KOPT-K1 (cell line): ENCODE measurements around the gene TIGD1.
"Not testable (repeated sequence)": the region's sequence is repeated elsewhere in the genome, so short reads cannot be mapped to it uniquely, and the experiment has no call there.

ENCODE experiments used
- H3K27ac ChIP-seq: fragments of 200-600 bp; sonication (generic); 2 replicates; pipeline ENCODE4 v1.5.1; 2016; ENCODE audit warnings: antibody characterized with exemption, mild to moderate bottlenecking, low read depth, low read length; ENCODE audit not compliant: poor library complexity, severe bottlenecking
- H3K36me3 ChIP-seq: fragments of 200-600 bp; sonication (generic); 2 replicates; pipeline ENCODE4 v1.5.1; 2017; ENCODE audit warnings: antibody characterized with exemption, mild to moderate bottlenecking, low read length, moderate library complexity; ENCODE audit not compliant: insufficient read depth
- H3K9me3 ChIP-seq: fragments of 200-600 bp; sonication (generic); 2 replicates; pipeline ENCODE4 v1.5.1; 2017; ENCODE audit warnings: antibody characterized with exemption, low read length, mild to moderate bottlenecking; ENCODE audit not compliant: insufficient read depth, poor library complexity, severe bottlenecking

Gene TIGD1

DNA sequence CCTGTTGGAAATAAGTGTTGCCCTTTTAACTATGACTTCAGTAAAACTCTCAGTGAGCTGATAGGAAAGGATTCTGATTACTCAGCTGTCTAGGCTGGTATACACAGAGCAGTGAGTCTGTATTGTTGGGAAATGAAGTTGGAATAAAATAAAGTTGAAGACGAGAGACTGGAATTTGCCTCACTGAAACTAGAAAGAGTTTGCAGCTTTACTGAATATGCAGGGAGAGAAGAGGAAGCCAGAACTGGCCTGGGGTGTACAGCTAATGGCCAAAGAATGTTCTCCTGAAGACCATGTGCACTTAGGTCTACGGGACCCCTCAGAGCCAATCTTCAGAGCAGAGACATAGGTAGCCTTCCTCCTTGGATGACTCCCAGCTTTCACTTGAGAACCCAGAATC lies 26.6 kb upstream of the TIGD1 start:
- Histone ChIP-seq H3K36me3 (peaks cover 53% of the 10 kb centered on the region; the same call in 1 of the 2 replicates), H3K27ac (no peak overlapping the region)

DNA sequence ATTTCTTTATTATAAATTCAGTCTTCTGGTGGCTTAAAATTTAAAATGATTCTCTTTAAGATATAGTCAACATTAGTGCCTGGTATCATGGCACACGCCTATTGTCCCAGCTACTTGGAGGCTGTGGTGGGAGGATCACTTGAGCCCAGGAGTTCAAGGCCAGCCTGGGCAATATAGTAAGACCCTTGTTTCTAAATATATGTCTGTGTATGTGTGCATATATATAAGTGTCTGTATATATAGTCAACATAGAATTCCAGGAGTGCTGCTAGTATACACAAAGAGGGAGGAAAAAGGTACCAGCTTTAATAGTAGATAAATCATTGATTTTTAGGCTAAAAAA lies 25.0 kb upstream of the TIGD1 start:
- Histone ChIP-seq H3K9me3 (no peaks in the 10 kb centered on the region), H3K36me3 (peaks cover 57% of the 10 kb centered on the region)

More for the DNA sequence above, 26.6 kb upstream of the TIGD1 start:
- H3K9me3 ChIP-seq: no peaks in the 10 kb centered on the region

DNA sequence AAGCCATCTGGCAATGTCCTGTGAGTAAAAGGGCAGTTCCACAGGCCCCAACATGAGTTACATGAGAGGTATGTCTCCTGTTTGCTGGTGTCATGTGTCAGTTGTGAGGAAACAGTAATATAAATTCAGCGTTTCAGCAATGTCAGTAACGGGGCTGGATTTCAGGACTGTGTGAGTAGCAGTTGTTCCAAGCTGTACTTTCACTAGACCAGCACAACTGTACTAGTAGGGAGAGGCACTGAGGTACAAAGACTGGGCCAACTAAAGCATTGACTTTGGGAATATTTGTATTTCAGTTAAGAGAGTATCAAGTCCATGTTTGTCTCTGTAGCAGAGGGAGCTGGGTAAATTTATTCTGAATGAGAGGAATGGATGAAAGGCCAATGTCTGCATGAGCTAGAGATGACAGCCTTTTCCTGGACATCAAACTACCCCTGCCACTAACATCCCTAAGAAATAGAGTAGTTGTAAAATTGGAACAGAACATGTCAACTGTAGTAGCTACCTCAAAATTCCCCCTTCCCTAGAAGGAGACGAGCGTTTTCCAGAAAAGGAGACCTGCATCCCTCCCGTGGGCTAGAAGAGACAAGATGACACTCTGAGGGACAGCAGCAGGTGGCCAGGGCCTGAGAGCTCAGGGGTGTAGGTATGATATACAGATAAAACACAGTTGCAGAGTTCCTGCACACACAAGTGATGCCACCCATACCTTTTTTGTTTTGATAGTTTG lies 24.5 kb upstream of the TIGD1 start:
- Histone ChIP-seq H3K9me3 (no peaks in the 10 kb centered on the region), H3K36me3 (peaks cover 63% of the 10 kb centered on the region), H3K27ac (no peak overlapping the region)

More for the DNA sequence above, 25.0 kb upstream of the TIGD1 start:
- no peak overlapping the region for H3K27ac ChIP-seq

DNA sequence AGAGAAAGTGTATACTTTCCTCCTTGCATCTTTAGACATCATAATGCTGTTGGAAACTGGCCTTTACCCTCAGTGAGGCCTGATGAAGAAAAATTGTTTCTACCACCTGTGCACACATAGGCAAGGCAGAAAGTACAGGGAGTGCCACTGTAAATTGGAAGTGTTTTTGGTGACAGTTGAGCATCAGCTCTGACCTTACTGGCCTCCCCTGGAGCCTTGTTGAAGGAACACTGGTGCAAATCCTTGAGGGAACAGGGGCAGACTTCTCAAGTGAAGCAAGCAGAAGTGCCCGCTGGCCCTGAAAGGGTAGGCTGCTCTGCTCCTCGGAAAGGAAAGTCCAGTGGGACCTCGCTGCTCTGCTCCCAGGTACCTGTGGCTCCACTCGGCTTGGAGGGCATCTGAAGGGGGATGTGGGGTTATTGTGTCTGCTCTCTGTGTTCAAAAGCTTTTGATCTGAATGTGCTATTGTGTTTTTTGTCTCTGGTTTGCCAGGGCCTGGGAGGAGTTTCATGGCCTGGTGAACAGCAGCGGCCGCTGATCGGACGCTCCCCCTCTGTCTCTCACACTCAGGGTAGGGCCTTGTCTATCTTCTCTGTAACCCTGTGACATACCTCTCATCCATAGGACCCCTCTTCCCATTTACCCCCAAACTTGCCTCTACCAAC lies 23.5 kb upstream of the TIGD1 start:
- Histone ChIP-seq H3K36me3 (peaks cover 69% of the 10 kb centered on the region), H3K9me3 (no peaks in the 10 kb centered on the region), H3K27ac (no peak overlapping the region)

DNA sequence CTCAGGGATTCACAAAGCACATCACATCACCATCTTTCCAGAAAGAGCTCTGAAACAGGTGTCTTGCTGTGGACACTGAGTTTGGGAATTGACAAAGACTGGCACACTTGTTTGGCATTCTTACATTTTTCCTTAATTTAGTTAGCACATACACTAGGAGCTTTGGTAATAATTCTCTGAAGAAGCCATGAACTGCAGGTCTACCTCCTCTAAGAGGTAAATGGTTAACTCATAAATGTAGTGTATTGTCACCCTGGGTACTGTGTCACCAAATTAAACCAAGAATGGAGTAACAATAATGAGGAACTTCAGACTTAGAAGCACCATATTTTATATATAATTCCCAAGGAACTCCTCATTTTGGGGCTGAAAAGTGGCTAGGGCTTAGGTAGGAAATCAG lies 22.7 kb upstream of the TIGD1 start:
- H3K9me3 ChIP-seq: no peaks in the 10 kb centered on the region
- H3K36me3 ChIP-seq: peaks cover 77% of the 10 kb centered on the region
- H3K27ac ChIP-seq: no peak overlapping the region

DNA sequence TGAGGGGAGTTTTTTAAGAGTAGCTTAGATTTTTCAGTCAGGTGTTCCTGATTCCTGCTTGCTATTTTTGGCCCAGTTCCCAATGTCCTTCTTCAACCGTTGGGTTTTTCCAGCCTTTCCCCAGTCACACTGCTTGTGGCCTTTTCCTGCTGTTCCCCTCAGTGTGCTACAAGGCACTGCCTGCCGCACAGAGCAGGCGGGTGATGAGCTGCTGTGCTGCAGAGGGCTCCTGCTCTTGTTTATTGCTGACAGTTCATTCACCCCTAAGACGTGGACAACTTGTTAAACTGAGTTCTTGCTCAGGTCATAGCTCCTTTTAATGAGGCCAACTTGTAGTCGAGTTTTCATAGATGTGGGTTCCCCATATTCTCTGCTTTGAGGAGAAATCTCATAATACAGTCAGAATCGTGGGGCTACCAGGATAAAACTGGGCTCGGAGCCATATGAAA lies 20.7 kb upstream of the TIGD1 start:
- peaks cover 91% of the 10 kb centered on the region for H3K36me3 ChIP-seq
- no peak overlapping the region for H3K27ac ChIP-seq
- no peaks in the 10 kb centered on the region for H3K9me3 ChIP-seq

DNA sequence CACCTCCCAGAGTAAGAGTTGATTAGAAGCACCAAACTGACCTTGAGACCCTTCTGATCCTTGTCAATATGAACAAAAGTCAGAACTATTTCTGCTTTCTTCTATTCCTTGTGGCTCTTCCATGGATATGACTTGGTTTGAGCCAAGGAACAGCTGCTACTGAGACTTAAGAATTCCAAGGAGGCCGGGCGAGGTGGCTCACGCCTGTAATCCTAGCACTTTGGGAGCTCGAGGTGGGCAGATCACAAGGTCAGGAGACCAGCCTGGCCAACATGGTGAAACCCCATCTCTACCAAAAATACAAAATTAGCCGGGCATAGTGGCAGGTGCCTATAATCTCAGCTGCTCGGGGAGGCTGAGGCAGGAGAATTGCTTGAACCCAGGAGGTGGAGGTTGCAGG lies 20.1 kb upstream of the TIGD1 start:
- H3K36me3 ChIP-seq: peaks cover 96% of the 10 kb centered on the region
- not testable (repeated sequence) for H3K27ac ChIP-seq, H3K9me3 ChIP-seq

DNA sequence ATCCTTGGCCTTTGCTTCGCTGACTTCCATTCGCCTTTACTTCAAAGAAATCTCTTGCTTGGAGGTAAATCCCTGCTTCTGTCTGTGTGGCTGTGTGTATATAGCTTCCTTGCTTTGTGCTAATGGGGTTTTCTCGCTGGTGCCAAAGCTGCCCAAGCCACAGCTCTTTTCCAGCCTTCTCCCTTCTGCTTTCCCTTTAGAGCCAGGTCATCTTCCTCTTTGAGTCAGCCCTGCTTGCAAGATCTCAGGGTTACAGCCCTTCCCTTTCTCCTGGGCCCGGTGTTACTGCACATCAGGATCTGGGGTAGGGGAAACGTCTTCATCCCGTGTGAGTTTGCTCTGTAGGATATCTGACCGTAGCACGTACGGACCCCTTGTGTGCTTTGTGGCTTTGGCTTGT lies 19.2 kb upstream of the TIGD1 start:
- H3K9me3 ChIP-seq: no peaks in the 10 kb centered on the region
- H3K36me3 ChIP-seq: peaks cover 97% of the 10 kb centered on the region
- no peak overlapping the region for H3K27ac ChIP-seq

DNA sequence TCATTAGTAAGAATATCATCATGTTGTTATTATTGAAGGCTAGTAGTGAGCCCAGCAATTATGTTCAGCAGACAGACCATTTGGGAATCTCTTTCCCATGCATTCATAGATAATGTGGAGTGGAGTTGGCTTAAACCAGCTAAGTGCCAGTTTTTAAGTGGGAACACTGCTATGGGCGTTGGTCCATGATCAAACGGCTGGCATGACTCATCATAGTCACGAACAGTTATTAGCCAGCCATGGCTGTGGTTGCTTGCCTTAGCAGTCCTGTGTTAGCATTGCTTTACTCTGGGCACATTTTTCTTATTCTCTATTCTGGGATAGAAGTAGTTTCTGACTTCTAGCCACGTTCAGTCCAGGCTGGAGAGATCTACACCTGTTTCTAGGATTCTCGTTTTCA lies 17.8 kb upstream of the TIGD1 start:
- no peaks in the 10 kb centered on the region for H3K9me3 ChIP-seq
- peaks cover 97% of the 10 kb centered on the region for H3K36me3 ChIP-seq
- H3K27ac ChIP-seq: no peak overlapping the region

DNA sequence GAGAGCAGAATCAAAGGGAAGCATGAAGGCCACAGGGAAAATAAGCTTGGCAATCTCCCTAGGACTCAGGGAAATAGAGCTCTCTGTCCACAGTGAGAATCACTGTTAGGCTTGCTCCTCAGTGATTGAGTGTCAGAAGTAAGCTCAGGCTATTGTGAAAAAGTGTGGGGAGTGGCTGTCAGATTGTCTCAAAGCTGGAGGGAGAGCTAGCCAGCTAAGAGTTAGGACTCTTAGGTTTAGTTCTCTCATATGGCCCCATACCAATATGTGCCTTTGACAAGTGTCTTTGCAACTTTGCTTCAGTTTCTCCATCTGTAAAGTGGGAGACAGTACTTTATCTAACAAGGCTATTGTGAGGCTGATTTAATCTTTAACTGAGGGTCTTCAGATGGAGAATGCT lies 17.4 kb upstream of the TIGD1 start:
- no peak overlapping the region for H3K27ac ChIP-seq
- H3K9me3 ChIP-seq: no peaks in the 10 kb centered on the region
- H3K36me3 ChIP-seq: peaks cover 97% of the 10 kb centered on the region

DNA sequence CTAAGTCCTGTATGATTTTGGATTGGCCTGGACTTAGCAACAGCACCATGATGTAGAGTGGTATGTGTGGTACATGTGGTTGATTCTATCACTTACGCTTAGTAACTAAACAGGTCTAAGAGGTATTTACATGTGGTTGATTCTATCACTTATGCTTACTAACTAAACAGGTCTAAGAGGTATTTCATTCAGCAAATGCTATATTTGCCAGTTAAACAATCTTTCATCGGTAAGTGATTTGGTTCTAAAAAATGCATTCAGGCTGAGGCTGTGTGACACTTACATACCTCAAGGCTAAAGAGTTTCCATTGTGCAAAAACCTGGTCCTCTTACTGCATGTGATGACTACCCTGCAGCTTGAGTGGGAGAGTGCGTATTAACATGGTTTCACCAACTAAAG lies 13.2 kb upstream of the TIGD1 start:
- no peak overlapping the region for H3K27ac ChIP-seq
- H3K36me3 ChIP-seq: peaks cover 96% of the 10 kb centered on the region
- no peaks in the 10 kb centered on the region for H3K9me3 ChIP-seq

DNA sequence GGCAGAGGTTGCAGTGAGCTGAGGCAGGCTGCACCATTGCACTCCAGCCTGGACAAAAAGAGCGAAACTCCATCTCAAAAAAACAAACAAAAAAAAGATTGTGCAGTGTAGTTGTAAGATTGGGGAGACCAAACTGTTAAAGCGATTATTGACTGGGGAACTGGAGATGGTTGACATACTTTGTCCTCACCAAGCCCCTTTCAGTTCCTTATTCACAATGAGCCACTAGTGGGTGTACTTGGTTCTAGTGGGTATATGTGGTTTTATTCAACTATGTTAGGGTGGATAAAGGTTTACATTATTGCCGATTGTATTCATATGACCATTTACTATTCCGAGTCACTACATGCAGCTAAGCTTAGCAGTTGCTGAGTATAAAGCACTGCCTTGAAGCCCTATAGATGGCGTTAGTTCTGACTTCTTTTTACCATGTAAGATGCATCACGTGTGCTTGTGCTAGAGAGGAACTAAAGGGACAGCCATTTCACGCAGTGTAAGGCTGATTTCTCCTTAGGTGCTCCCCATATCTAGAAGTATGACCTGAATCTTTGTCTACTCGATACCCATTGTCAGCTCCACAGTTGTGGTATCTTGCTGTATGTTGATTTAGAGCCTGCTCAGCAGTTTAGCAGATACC lies 12.3 kb upstream of the TIGD1 start:
- H3K9me3 ChIP-seq: no peaks in the 10 kb centered on the region
- no peak overlapping the region for H3K27ac ChIP-seq
- peaks cover 96% of the 10 kb centered on the region for H3K36me3 ChIP-seq

DNA sequence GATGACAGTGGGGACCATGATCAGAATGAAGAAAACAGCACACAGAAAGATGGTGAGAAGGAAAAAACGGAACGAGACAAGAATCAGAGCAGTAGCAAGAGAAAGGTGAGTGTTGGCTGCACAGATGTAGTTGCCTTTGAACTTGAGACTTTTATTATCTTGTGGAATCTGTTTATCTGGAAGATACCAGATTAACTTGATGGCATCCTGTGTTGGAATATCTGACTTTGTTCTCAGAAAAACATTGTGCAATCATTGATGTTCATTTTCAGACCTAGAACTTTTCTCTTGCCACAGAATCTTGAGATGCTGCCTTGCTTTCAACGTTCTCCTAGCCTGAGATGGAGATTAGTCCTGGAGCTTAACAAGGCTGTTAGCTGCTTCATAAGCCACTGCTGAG lies 6.1 kb upstream of the TIGD1 start:
- Histone ChIP-seq H3K27ac (no peak overlapping the region), H3K36me3 (peaks cover 72% of the 10 kb centered on the region), H3K9me3 (no peaks in the 10 kb centered on the region)

DNA sequence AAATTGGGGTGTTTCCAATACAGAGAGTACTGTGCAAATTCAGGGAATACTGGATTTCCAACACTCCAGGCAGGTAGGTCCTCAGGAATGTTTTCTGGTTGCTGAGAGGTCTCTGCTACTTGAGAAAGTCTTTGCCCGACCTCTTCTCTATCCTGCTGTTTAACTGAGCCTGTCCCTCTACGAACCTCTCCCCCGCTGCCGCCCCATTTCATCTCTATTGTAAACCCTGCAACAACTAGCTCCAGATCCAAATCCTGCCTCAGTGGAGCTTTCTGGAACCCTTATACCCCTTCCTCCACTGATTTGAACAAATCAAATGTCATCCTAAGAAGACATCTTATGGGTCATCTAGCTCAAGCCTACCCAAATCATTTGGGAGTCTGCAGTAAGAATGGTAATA lies 1.4 kb upstream of the TIGD1 start:
- Histone ChIP-seq H3K27ac (peak overlapping the region; percentile 92), H3K9me3 (no peaks in the 10 kb centered on the region), H3K36me3 (peaks cover 46% of the 10 kb centered on the region)

DNA sequence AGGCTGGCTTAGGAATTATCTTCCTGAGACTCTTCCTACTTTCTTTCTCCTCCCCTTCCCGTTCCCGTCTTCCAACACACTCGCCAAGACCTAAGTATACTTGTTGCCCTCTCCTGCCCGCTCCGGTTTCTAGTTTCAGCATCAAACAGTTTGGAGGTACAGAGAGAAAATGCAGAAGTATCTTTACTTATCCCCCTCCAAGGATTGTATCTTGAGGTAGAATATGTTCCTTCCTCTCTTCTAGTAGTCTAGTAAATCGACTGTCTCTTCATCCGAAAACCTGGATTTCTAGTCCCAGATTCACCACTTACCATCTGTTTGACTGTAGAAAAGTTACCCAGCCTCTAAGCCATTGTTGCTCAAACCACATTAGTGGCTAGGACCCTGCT lies 887 bp upstream of the TIGD1 start:
- Histone ChIP-seq H3K36me3 (peaks cover 46% of the 10 kb centered on the region), H3K27ac (peak overlapping the region; percentile 92), H3K9me3 (no peaks in the 10 kb centered on the region)
